SH-SY5Y (cell line): ENCODE results near the gene HAGH.

ENCODE experiments used
- GATA2 ChIP-seq: IDR thresholded peaks from 2 replicates; pipeline ENCODE4 v1.6.1; 2011; ENCODE audit warnings: mild to moderate bottlenecking, low read depth, low read length
- GATA3 ChIP-seq: IDR thresholded peaks from 2 replicates; pipeline ENCODE4 v1.6.1; 2011; ENCODE audit warnings: low read depth, mild to moderate bottlenecking, low read length, moderate library complexity

GRCh38 chr16:1760911-1761310 is 65.7 kb downstream of the HAGH start:
- TF ChIP-seq GATA2 (no peak), GATA3 (no peak)
